RWPE2 (cell line): ENCODE data around the gene TAS2R50.

Experiments
- ATAC-seq: fragments of 200-7000 bp; cut with Tn5 transposase; 3 replicates; pipeline ENCODE4 v1.9.1; 2021; ENCODE audit warnings: low read depth
- DNase-seq: peaks from one replicate; pipeline ENCODE4 v3.0.0-alpha.2; 2020; ENCODE audit warnings: low spot score
- H3K27ac ChIP-seq: fragments of 450-650 bp; 2 replicates; pipeline ENCODE4 v1.5.1; 2017; ENCODE audit warnings: mild to moderate bottlenecking; ENCODE audit not compliant: poor library complexity, severe bottlenecking
- H3K27me3 ChIP-seq: fragments of 250-450 bp; sonication (Bioruptor Pico); 2 replicates; pipeline ENCODE4 v1.5.1; 2021; ENCODE audit warnings: mild to moderate bottlenecking, moderate library complexity; ENCODE audit not compliant: insufficient read depth, poor library complexity, severe bottlenecking
- H3K36me3 ChIP-seq: fragments of 250-450 bp; sonication (Bioruptor Pico); 2 replicates; pipeline ENCODE4 v1.5.1; 2020; ENCODE audit warnings: low read depth, mild to moderate bottlenecking, moderate library complexity
- H3K4me1 ChIP-seq: fragments of 250-450 bp; sonication (Bioruptor Pico); 2 replicates; pipeline ENCODE4 v1.5.1; 2021; ENCODE audit warnings: mild to moderate bottlenecking, moderate library complexity; ENCODE audit not compliant: insufficient read depth, poor library complexity, severe bottlenecking
- H3K4me3 ChIP-seq: fragments of 250-450 bp; sonication (Bioruptor Pico); 2 replicates; pipeline ENCODE4 v1.5.1; 2021; ENCODE audit warnings: mild to moderate bottlenecking, moderate library complexity; ENCODE audit not compliant: severe bottlenecking
- H3K9me3 ChIP-seq: fragments of 250-450 bp; sonication (Bioruptor Pico); 2 replicates; pipeline ENCODE4 v1.5.1; 2021; ENCODE audit warnings: mild to moderate bottlenecking, moderate library complexity; ENCODE audit not compliant: severe bottlenecking
- TF ChIP-seq, protein P1 (sequence below): fragments of 450-650 bp; IDR thresholded peaks from one replicate; pipeline ENCODE4 v1.5.1; 2017; ENCODE audit warnings: mild to moderate bottlenecking, moderate library complexity; ENCODE audit not compliant: poor library complexity, severe bottlenecking

TAS2R50 gene

DNA sequence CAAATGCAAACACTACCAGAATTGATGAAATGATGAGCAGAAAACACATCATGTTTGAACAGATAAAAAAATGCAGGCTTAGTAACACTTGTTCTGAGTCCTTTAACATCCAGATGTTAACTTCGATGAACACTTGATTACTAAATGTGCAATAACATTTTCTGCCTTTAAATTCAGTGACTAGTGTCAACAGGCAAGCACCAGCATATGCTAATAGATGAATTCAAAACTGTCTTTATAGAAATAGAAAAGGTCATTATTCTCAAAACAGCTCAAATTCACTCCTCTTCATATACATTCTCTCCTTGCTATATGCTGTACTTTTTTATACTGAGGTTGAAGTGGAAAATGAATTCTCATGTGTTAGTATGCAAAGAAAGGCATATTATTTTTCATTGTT lies 35.8 kb upstream of the TAS2R50 start, which contains the start of gene TAS2R19:
TSS of gene TAS2R19 (minus strand) at position 101 of the 400 bp plus-strand sequence. CDS start at position 52, 49 bp downstream.
- DNase-seq (no peak), ATAC-seq (no peak)
- Histone ChIP-seq H3K27me3 (no peaks in the 10 kb centered on the region), H3K4me3 (no peak within 1 kb of the TSS), H3K27ac (no peak within 1 kb of the TSS), H3K4me1 (no peaks in the 10 kb centered on the region), H3K36me3 (no peaks in the 10 kb centered on the region), H3K9me3 (no peaks in the 10 kb centered on the region)
- TF ChIP-seq, protein P1, sequence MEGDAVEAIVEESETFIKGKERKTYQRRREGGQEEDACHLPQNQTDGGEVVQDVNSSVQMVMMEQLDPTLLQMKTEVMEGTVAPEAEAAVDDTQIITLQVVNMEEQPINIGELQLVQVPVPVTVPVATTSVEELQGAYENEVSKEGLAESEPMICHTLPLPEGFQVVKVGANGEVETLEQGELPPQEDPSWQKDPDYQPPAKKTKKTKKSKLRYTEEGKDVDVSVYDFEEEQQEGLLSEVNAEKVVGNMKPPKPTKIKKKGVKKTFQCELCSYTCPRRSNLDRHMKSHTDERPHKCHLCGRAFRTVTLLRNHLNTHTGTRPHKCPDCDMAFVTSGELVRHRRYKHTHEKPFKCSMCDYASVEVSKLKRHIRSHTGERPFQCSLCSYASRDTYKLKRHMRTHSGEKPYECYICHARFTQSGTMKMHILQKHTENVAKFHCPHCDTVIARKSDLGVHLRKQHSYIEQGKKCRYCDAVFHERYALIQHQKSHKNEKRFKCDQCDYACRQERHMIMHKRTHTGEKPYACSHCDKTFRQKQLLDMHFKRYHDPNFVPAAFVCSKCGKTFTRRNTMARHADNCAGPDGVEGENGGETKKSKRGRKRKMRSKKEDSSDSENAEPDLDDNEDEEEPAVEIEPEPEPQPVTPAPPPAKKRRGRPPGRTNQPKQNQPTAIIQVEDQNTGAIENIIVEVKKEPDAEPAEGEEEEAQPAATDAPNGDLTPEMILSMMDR: no peak

DNA sequence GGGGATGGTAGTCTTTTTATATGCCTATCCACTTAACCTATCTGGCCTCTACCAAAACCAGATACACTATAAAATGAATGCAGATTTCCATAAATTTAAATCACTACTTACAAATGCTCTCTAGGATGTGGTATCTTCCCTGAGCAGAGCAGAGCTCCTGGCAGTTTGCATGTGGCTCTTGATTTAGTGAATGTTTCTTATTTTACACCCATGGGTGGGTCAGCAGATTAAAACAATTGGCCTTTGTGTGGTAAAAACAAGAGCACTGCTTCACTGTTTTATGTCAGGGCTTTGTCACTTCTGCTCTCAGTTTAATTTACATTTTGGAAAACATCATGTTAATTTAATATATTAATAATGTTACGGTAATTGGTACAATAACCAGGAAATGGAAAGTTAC lies 30.2 kb upstream of the TAS2R50 start:
- no peaks in the 10 kb centered on the region for H3K36me3 ChIP-seq
- H3K4me3 ChIP-seq: no peak overlapping the region
- no peak overlapping the region for H3K27ac ChIP-seq
- TF ChIP-seq, protein P1: no peak
- no peak for DNase-seq
- no peaks in the 10 kb centered on the region for H3K4me1 ChIP-seq
- no peak for ATAC-seq
- no peaks in the 10 kb centered on the region for H3K27me3 ChIP-seq
- no peaks in the 10 kb centered on the region for H3K9me3 ChIP-seq

DNA sequence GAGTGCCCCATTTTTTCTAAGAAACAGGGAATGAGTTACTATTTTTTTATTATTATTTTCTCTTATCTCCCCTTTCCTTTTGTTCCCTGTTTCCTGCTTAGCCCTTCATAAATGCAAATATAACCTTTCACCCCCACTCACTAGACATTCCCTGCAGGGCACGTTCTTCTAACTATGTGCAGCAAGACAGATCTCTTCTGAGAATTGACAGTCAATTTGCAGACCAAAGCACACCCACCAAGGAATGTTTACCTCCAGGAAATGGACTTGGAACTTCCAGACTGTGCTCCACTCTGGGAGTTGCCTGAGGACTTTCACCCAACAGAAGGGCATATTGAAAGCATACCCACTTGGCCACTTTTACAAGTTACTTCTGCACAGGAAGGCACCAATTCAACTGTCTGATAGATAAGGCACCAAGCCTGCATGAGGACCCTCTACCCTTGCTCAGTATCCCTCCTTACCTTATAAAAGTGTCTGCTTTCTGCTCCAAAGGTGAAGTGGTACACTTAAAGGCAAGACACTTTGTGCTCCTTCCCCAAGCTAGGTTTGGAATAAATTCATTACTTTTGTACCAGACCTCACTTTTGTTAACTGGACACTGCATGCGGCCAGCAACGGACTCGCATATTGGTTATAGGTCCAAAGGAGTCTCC lies 29.2 kb upstream of the TAS2R50 start:
- Histone ChIP-seq H3K27me3 (no peaks in the 10 kb centered on the region), H3K36me3 (no peaks in the 10 kb centered on the region), H3K4me1 (no peaks in the 10 kb centered on the region), H3K9me3 (no peaks in the 10 kb centered on the region), H3K27ac (no peak overlapping the region), H3K4me3 (no peak overlapping the region)
- ATAC-seq (no peak), DNase-seq (no peak)
- TF ChIP-seq, protein P1: no peak

DNA sequence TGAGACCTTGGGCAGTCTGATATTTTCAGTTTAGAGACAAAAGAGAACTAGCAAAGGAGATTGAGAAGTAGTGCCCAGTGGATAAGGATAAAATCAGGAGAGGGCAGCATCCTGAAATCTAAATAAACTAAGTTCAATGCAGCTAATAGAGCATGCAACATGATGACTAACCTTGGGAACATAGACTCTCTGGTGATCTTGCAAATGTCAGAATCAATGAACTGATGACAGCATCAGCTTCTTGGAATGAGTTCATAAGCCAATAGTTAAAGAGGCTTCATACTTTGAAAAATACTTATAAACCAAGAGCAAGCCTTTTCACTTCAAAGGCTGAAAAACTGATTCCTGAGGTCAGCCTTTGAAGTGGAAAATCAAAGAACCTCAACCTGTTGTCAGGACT lies 27.5 kb upstream of the TAS2R50 start:
- Histone ChIP-seq H3K27me3 (no peaks in the 10 kb centered on the region), H3K27ac (no peak overlapping the region), H3K36me3 (no peaks in the 10 kb centered on the region), H3K9me3 (no peaks in the 10 kb centered on the region), H3K4me1 (no peaks in the 10 kb centered on the region), H3K4me3 (no peak overlapping the region)
- no peak for DNase-seq
- ATAC-seq: no peak
- TF ChIP-seq, protein P1: no peak

DNA sequence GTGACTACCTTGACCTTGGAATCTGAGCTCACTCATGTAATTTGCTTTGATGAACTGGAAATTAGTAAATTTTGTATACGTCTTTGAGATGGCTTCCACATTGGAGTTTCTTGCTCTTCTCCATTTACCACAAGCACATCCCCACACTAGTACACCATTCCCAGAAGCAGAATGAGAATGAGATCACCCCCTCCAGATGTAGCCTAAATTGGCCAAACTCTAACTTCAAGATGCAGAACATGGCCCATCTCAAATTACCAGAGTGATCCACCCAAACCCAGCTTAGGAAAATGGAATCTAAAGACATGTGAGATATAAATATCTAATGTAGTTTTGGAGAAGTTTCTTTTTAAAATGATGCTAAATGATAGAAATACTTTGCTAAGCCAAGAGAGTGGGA lies 20.9 kb upstream of the TAS2R50 start:
- no peaks in the 10 kb centered on the region for H3K9me3 ChIP-seq
- no peak for ATAC-seq
- H3K4me1 ChIP-seq: no peaks in the 10 kb centered on the region
- no peak overlapping the region for H3K27ac ChIP-seq
- H3K36me3 ChIP-seq: no peaks in the 10 kb centered on the region
- H3K27me3 ChIP-seq: no peaks in the 10 kb centered on the region
- DNase-seq: no peak
- TF ChIP-seq, protein P1: no peak
- no peak overlapping the region for H3K4me3 ChIP-seq
